ENCODE data around the gene RHOV. TPM values are rescaled to one million over a fixed set of nuclear protein-coding genes. Genes with fewer than 3 reads are reported as not detected.

Gene RHOV
- total and polyA plus RNA-seq, 2 experiments from 2014 or later: not detected

DNA sequence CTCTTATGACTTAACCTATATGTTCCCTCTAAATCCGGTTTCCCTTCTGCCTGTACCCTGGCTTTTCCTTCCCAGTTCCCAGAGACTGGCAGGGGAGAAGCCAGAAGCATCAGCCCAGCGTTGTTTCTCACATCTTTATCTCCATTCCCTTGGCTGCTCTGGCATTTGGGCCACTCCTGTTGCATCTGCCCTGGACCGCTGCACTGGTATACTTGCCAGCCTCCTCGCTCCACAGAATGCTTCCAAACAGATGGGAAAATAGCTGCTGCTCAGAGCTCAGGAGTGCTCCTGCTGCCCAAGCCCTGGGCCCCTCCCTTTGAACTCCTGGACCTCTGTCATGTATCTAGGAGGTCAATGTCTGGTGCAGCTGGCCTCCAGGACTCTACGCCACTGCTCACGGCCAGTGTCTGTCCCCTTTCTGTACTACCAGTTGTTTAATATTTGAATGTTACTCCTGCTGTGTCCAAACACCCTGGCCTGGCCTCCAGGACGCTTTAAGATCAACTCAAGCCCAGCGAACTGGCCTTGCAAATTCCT lies 23.4 kb downstream of the RHOV start:
- DNase-seq: no peak
- Histone ChIP-seq H3K79me2 (ENCODE audit: insufficient read depth) (no peaks in the 10 kb centered on the region), H3K4me2 (ENCODE audit: unreplicated experiment) (no peak overlapping the region), H3F3A (ENCODE audit: insufficient read depth) (no peaks in the 10 kb centered on the region), H3K27me3 (replicated peaks; ENCODE audit: insufficient read depth) (no peaks in the 10 kb centered on the region), H3K4me3 (no peak overlapping the region), H2AFZ (no peak overlapping the region), H3K9me3 (ENCODE audit: low read depth) (no peaks in the 10 kb centered on the region), H3K9me2 (ENCODE audit: insufficient read depth) (no peaks in the 10 kb centered on the region), H3K4me1 (ENCODE audit: insufficient read depth) (no peaks in the 10 kb centered on the region), H3K27ac (no peak overlapping the region), H3K36me3 (ENCODE audit: low read depth) (no peaks in the 10 kb centered on the region), H3K9ac (no peak overlapping the region), H4K20me1 (ENCODE audit: insufficient read depth) (no peaks in the 10 kb centered on the region)
- 68% methylated on average over 8 of the region's 8 CpGs for whole genome bisulfite sequencing, 2 experiments (ENCODE audit: low coverage in 1 of 2, low lambda C conversion rate in 2 of 2, missing lambda C conversion rate in 2 of 2)
- in situ Hi-C loops (cut with MboI): no loop called here
- TF ChIP-seq EZH2phosphoT487 (IDR thresholded peaks at IDR 0.05; ENCODE audit: insufficient read depth, low read depth) (no peak), EZH2 (IDR thresholded peaks at IDR 0.05; ENCODE audit: insufficient read depth, poor library complexity, severe bottlenecking) (no peak)

DNA sequence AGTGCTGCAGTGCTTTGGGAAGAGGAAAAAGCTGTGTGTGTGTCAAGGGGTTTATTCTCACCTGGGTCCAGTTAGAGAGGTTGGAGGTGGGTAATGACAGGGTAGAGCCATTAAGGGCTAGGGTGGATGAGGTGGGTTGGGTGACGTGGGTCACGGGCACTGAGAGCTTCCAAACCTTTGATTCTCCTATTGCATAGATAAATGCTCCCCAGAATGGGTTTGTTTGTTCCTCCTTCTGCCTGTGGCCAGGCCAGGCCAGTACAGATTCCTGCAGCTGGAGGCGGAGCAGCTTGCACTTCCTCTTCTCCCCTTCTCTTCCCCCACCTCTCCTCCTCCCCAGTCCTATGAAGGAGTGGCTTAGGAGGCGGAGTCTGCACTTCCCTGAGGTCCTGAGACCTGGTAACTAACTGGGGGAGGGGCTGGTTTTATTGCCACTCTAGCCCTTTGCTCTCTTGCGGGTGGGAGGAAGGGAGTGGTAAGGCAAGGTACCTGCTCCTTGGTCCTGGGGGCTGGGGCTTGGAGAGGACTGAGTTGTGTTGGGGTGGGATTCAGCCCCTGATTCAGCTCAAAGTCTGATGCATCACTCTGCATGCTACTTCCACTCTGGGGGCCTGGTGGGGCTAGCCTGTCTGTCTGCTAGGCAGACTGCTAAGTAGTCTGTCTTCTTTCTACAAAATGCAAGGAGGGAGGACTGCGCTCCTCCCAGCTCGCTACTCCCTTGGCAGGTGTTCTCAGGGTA lies 26.6 kb downstream of the RHOV start:
- Histone ChIP-seq H3K79me2 (ENCODE audit: insufficient read depth) (no peaks in the 10 kb centered on the region), H3K9me2 (ENCODE audit: insufficient read depth) (no peaks in the 10 kb centered on the region), H3K4me3 (no peak overlapping the region), H4K20me1 (ENCODE audit: insufficient read depth) (no peaks in the 10 kb centered on the region), H3K36me3 (ENCODE audit: low read depth) (no peaks in the 10 kb centered on the region), H3K9ac (no peak overlapping the region), H3K9me3 (ENCODE audit: low read depth) (no peaks in the 10 kb centered on the region), H3K27ac (no peak overlapping the region), H2AFZ (no peak overlapping the region), H3K27me3 (replicated peaks; ENCODE audit: insufficient read depth) (peaks cover 13% of the 10 kb centered on the region; the same call in 1 of the 2 replicates), H3K4me2 (ENCODE audit: unreplicated experiment) (no peak overlapping the region), H3K4me1 (ENCODE audit: insufficient read depth) (no peaks in the 10 kb centered on the region), H3F3A (ENCODE audit: insufficient read depth) (no peaks in the 10 kb centered on the region)
- 84 to 95% methylated on average over 7 of the region's 7 CpGs for WGBS, 2 experiments (ENCODE audit: low coverage in 1 of 2, low lambda C conversion rate in 2 of 2, missing lambda C conversion rate in 2 of 2)
- TF ChIP-seq EZH2 (IDR thresholded peaks at IDR 0.05; ENCODE audit: insufficient read depth, poor library complexity, severe bottlenecking) (no peak), EZH2phosphoT487 (IDR thresholded peaks at IDR 0.05; ENCODE audit: insufficient read depth, low read depth) (no peak)
- in situ Hi-C loops (cut with MboI): no loop called here
- no peak for DNase-seq

DNA sequence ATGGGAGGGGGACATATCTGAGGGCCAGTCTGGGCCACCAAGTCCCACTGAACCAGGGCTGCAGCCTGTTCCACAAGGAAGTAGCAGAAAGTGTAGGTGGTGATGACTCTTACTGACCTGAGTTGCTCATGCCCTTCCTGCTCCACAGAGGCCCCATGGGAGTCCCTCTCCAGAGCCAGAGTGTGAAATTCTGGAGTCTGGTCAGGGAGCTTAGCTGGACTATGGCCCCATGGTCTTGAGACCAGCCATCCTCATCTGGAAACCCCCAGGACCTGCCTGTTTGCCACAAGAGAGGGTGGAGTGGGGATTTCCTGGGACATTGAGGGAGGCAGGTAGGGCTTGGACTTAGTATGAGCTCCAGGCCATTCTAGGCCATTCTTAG lies 27.2 kb downstream of the RHOV start:
- no peak overlapping the region for H2AFZ ChIP-seq
- H3K79me2 ChIP-seq (ENCODE audit: insufficient read depth): no peaks in the 10 kb centered on the region
- H3F3A ChIP-seq (ENCODE audit: insufficient read depth): no peaks in the 10 kb centered on the region
- no peaks in the 10 kb centered on the region for H3K4me1 ChIP-seq (ENCODE audit: insufficient read depth)
- H3K9me2 ChIP-seq (ENCODE audit: insufficient read depth): no peaks in the 10 kb centered on the region
- in situ Hi-C loops (cut with MboI): no loop called here
- no peaks in the 10 kb centered on the region for H3K9me3 ChIP-seq (ENCODE audit: low read depth)
- peak; percentile 55 for DNase-seq
- peaks cover 13% of the 10 kb centered on the region; the same call in 1 of the 2 replicates for H3K27me3 ChIP-seq (replicated peaks; ENCODE audit: insufficient read depth)
- no peak overlapping the region for H3K4me3 ChIP-seq
- H3K36me3 ChIP-seq (ENCODE audit: low read depth): no peaks in the 10 kb centered on the region
- no peak overlapping the region for H3K4me2 ChIP-seq (ENCODE audit: unreplicated experiment)
- no peak overlapping the region for H3K27ac ChIP-seq
- no peaks in the 10 kb centered on the region for H4K20me1 ChIP-seq (ENCODE audit: insufficient read depth)
- no peak overlapping the region for H3K9ac ChIP-seq
- TF ChIP-seq EZH2 (IDR thresholded peaks at IDR 0.05; ENCODE audit: insufficient read depth, poor library complexity, severe bottlenecking): no peak
- no peak for TF ChIP-seq EZH2phosphoT487 (IDR thresholded peaks at IDR 0.05; ENCODE audit: insufficient read depth, low read depth)

DNA sequence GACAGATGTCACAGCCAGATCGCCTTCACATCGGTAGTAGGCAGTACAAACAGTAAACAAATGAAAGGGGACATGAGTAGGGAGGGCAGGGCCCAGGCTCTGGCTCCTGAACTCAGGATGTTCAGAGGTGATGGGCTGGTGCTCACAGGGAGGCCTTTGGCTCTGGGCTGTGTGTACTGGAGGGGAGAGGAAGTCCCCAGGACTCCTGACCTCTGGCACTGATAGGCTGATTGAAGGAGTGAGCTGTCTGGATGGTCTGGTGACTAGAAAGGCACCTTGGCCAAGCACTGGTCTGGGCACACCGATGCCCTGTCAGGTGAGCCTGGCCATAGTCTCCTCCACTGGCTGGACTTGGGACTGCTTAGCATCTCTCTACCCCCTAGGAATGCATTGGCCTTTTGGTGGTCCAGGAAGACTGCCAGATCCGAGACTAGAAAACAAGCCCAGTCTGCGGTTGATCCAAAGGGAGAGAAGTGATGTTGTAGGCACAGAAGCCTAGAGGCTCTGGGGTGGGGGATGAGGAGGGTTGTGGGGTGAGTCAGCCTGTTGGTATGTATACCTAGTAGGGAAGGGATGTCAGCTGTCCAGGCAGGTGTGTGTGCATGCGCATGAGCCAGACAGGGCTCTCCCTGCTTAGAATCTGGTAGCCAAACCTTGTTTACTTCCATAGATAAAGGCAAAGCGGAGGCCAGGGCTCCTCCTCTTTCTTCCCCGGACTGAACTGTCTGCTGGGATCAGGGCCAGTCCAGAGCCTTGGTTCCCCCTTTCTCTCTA lies 28.3 kb downstream of the RHOV start:
- WGBS, 2 experiments (ENCODE audit: low coverage in 1 of 2, low lambda C conversion rate in 2 of 2, missing lambda C conversion rate in 2 of 2): 87% methylated on average over 8 of the region's 8 CpGs
- in situ Hi-C loops (cut with MboI): no loop called here
- H3K4me2 ChIP-seq (ENCODE audit: unreplicated experiment): no peak overlapping the region
- no peaks in the 10 kb centered on the region for H3K36me3 ChIP-seq (ENCODE audit: low read depth)
- TF ChIP-seq EZH2phosphoT487 (IDR thresholded peaks at IDR 0.05; ENCODE audit: insufficient read depth, low read depth) (no peak), EZH2 (IDR thresholded peaks at IDR 0.05; ENCODE audit: insufficient read depth, poor library complexity, severe bottlenecking) (no peak)
- H3K9me2 ChIP-seq (ENCODE audit: insufficient read depth): no peaks in the 10 kb centered on the region
- H3K4me1 ChIP-seq (ENCODE audit: insufficient read depth): no peaks in the 10 kb centered on the region
- H3K27ac ChIP-seq: no peak overlapping the region
- H4K20me1 ChIP-seq (ENCODE audit: insufficient read depth): no peaks in the 10 kb centered on the region
- no peak overlapping the region for H3K4me3 ChIP-seq
- no peak overlapping the region for H3K9ac ChIP-seq
- H3F3A ChIP-seq (ENCODE audit: insufficient read depth): no peaks in the 10 kb centered on the region
- no peaks in the 10 kb centered on the region for H3K79me2 ChIP-seq (ENCODE audit: insufficient read depth)
- no peak overlapping the region for H2AFZ ChIP-seq
- DNase-seq: no peak
- peaks cover 13% of the 10 kb centered on the region; the same call in 1 of the 2 replicates for H3K27me3 ChIP-seq (replicated peaks; ENCODE audit: insufficient read depth)
- no peaks in the 10 kb centered on the region for H3K9me3 ChIP-seq (ENCODE audit: low read depth)

All from GM23248 (cell line).